CD4-positive, alpha-beta T cell treated with Interferon gamma for 1 hour (primary cell): ENCODE measurements around the gene BCAT1.
"Not testable (repeated sequence)": the region's sequence is repeated elsewhere in the genome, so short reads cannot be mapped to it uniquely, and the experiment has no call there.

Experiments used
- DNase-seq: peaks from one replicate; pipeline ENCODE4 v3.0.0-alpha.2; 2020

Gene BCAT1

GRCh38 chr12:24851883-24852282 lies 97.0 kb downstream of the BCAT1 start:
- DNase-seq = not testable (repeated sequence)

GRCh38 chr12:24851341-24851740 lies 97.6 kb downstream of the BCAT1 start:
- DNase-seq = no peak

- DNase-seq = no peak
Observed at GRCh38 chr12:24850496-24850895, 98.4 kb downstream of the BCAT1 start.

GRCh38 chr12:24848941-24849477 lies 99.9 kb downstream of the BCAT1 start:
- no peak for DNase-seq

- no peak for DNase-seq
Observed at GRCh38 chr12:24846689-24847088, 102.2 kb downstream of the BCAT1 start.

GRCh38 chr12:24845615-24846014 lies 103.3 kb downstream of the BCAT1 start:
- DNase-seq = no peak

- no peak for DNase-seq
Observed at GRCh38 chr12:24840046-24840800, 108.7 kb downstream of the BCAT1 start.

- no peak for DNase-seq
Observed at GRCh38 chr12:24839268-24839791, 109.6 kb downstream of the BCAT1 start.

GRCh38 chr12:24838531-24838950 lies 110.4 kb downstream of the BCAT1 start:
- DNase-seq = no peak

- no peak for DNase-seq
Observed at GRCh38 chr12:24835377-24835776, 113.5 kb downstream of the BCAT1 start.

GRCh38 chr12:24833513-24833912 lies 115.4 kb downstream of the BCAT1 start:
- no peak for DNase-seq

- DNase-seq = no peak
Observed at GRCh38 chr12:24823808-24824515, 124.9 kb downstream of the BCAT1 start.

- DNase-seq = no peak
Observed at GRCh38 chr12:24822121-24822899, 126.6 kb downstream of the BCAT1 start.

GRCh38 chr12:24821691-24822090 lies 127.2 kb downstream of the BCAT1 start:
- no peak for DNase-seq

GRCh38 chr12:24820872-24821271 lies 128.0 kb downstream of the BCAT1 start:
- DNase-seq = no peak

- DNase-seq = no peak
Observed at GRCh38 chr12:24818351-24818750, 130.6 kb downstream of the BCAT1 start.

- DNase-seq = no peak
Observed at GRCh38 chr12:24815114-24815423, 133.8 kb downstream of the BCAT1 start.

- DNase-seq = no peak
Observed at GRCh38 chr12:24814379-24815113, 134.4 kb downstream of the BCAT1 start.

- DNase-seq = no peak
Observed at GRCh38 chr12:24810378-24810777, 138.5 kb downstream of the BCAT1 start.

GRCh38 chr12:24809306-24809705 lies 139.6 kb downstream of the BCAT1 start:
- DNase-seq = not testable (repeated sequence)

- no peak for DNase-seq
Observed at GRCh38 chr12:24808651-24809050, 140.2 kb downstream of the BCAT1 start.

- no peak for DNase-seq
Observed at GRCh38 chr12:24806386-24806785, 142.5 kb downstream of the BCAT1 start.
